Activated CD4-positive, alpha-beta T cell treated with anti-CD3 and anti-CD28 coated beads, Interleukin-2, amount 50 U/mL, for 4 hours (primary cell): ENCODE results near the gene PRDM15.

Experiments
- DNase-seq, 2 experiments: peaks; one replicate each; pipeline ENCODE4 v3.0.0-alpha.2; 2020

PRDM15 gene

GRCh38 chr21:41761211-41761933, 117.8 kb downstream of the PRDM15 start:
- DNase-seq: no peak

- DNase-seq: no peak
Measured at GRCh38 chr21:41760411-41760810, 118.7 kb downstream of the PRDM15 start.

- no peak for DNase-seq
Measured at GRCh38 chr21:41759926-41760325, 119.2 kb downstream of the PRDM15 start.

- DNase-seq: no peak
Measured at GRCh38 chr21:41759214-41759840, 119.8 kb downstream of the PRDM15 start.

- DNase-seq: no peak
Measured at GRCh38 chr21:41758550-41758949, 120.6 kb downstream of the PRDM15 start.

GRCh38 chr21:41755934-41756773, 123.0 kb downstream of the PRDM15 start:
- DNase-seq: no peak

- no peak for DNase-seq
Measured at GRCh38 chr21:41755258-41755933, 123.7 kb downstream of the PRDM15 start.

- DNase-seq: no peak
Measured at GRCh38 chr21:41754479-41754891, 124.7 kb downstream of the PRDM15 start.

GRCh38 chr21:41753006-41753898, 125.9 kb downstream of the PRDM15 start:
- no peak for DNase-seq

GRCh38 chr21:41752231-41752681, 126.9 kb downstream of the PRDM15 start:
- no peak for DNase-seq

GRCh38 chr21:41751611-41752011, 127.5 kb downstream of the PRDM15 start:
- no peak for DNase-seq

GRCh38 chr21:41750532-41751151, 128.5 kb downstream of the PRDM15 start:
- DNase-seq: no peak

GRCh38 chr21:41750051-41750450, 129.1 kb downstream of the PRDM15 start:
- no peak for DNase-seq

GRCh38 chr21:41749286-41749685, 129.9 kb downstream of the PRDM15 start:
- DNase-seq: no peak
